Effector CD4-positive, alpha-beta T cell (primary cell): ENCODE results near the gene FILIP1L.

Source experiments
- DNase-seq: peaks from one replicate; pipeline ENCODE4 v3.0.0-alpha.2; 2020

Gene FILIP1L

GRCh38 chr3:100005665-100006393 is 108.5 kb downstream of the FILIP1L start:
- DNase-seq, result no peak

GRCh38 chr3:100004931-100005330 is 109.4 kb downstream of the FILIP1L start:
- DNase-seq, result no peak

DNA sequence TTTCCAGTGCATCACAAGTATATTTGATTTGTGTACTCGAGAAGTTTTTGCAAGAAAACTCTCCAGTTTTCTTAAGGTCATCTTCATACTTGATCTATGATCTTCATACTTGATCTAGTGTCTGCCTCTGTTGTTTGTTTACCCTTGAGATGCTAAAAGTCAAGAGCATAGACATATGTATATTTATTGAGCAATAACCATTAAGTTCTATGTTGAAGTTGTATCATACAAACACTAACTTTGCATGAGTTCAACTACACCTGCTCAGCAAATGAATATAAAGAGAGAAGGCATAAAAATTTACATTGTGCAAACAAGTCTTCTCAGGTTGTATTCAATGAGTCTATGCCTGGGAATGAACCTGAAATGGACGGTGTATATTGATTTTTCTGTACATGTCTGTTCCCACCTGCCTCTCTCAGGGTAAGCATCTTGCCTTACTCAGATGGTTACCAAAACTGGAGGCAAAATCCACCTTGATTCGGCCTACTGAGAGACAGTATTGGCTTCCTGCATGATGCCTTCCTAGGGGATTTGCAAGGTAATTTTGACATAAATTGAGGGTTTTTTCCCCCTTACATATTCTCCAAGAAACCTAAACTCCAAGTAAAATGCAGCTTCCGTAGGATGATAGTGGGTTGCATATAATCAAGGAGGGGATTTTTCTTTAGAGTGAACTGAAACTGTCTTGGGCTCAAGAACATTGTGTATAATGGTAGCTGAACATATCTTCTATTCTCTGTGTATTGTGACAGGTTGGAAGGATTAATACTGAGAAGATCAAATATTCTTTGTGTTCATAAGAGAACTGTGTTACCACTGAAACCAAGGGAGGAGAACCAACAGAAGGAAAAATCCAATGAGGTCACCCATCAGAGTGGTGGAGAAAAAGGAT is 110.4 kb downstream of the FILIP1L start:
- DNase-seq, result no peak

GRCh38 chr3:100002599-100003350 is 111.5 kb downstream of the FILIP1L start:
- no peak for DNase-seq

- DNase-seq, result no peak
Measured at GRCh38 chr3:100001526-100002270, 112.6 kb downstream of the FILIP1L start.

- DNase-seq, result no peak
Measured at GRCh38 chr3:100001083-100001482, 113.2 kb downstream of the FILIP1L start.

- no peak for DNase-seq
Measured at GRCh38 chr3:99999536-99999935, 114.8 kb downstream of the FILIP1L start.

DNA sequence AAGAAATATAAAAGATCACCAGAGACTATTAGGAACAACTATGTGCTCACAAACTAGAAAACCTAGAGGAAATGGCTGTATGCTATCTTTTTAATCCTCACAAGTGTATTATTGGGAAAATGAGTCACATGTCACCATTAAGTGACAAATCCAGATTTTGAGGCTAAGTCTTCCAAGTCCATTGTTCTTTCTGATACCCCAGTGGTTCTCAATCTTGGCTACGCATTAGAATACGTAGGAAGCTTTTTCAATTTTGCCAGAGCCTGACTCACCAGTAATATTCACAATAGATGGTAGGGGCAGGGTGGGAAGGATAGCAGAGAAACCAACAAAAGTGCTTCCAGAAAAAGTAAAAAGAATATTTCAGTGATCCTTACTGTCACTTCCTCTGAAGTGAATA is 117.0 kb downstream of the FILIP1L start:
- DNase-seq, result no peak

DNA sequence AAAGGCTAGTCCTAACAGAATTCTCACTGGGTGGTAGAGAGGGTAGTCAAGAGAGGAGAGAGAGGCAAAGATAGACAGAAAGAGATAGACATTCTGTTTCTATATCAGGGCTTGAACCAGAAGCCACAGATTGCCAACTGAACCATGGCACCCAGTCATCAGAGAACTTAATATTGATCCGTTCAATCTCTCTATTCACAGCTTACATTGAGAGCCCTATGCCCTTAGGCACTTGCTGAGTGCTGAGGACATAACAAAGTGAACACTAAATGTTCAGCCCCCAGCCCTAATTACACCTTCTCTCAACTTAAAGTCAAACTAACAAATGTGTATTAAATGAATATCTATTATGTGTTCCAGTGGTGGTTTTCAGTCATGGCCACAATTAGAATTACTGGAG is 124.1 kb downstream of the FILIP1L start:
- DNase-seq, result no peak

- no peak for DNase-seq
Measured at GRCh38 chr3:99984668-99985067, 129.6 kb downstream of the FILIP1L start.

- DNase-seq, result no peak
Measured at GRCh38 chr3:99984139-99984538, 130.2 kb downstream of the FILIP1L start.

DNA sequence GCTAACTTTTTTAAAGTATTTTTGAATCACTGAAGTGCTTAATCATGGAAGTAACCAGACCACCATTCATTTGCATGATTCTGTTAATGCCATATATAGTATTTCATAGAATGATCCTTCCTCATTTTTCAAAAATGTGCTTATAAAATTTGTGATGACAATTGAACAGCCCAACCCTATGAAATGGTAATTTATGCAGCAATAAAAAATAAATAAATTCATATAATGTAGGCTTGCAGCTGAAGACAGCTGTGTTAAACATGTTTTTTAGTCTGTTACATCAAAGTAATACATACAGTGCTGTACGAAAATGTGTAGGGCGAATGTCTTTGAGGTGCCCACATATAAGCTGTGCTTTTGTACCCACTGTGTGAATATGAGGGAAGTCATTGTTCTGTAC is 131.7 kb downstream of the FILIP1L start:
- DNase-seq, result no peak

GRCh38 chr3:99981138-99981537 is 133.2 kb downstream of the FILIP1L start:
- no peak for DNase-seq

DNA sequence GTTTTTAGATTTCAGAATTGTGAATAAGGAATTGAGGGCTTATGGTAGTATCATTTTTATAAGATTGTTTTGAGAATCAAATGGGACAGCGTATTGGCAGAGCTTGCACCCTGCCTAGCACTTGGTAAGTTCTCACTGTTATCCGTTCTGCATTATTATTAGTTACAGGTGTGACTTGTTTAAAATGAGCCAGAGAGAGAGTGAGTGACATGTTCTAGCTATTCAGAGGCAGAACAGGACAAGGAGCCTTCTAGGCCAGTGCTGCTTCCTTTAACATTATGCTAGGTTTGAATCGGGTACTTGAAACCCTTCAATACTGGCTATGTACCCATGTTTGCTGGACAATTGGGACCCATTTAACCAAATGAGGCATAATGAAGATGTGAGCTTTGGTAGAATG is 133.7 kb downstream of the FILIP1L start:
- DNase-seq, result no peak

DNA sequence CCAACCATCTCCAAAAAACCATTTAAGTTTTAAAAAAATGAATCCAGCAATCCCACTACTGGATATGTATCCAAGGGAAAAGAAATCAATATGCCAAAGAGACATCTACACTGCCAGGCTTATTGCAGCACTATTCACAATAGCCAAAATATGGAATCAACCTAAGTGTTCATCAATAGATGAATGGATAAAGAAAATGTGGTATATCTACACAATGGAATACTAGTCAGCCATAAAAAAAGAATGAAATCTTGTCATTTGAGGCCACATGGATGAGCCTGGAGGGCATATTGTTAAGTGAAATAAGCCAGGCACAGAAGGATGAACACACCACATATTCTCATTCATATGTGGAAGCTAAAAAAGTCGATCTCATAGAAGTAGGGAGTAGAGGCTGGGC is 136.1 kb downstream of the FILIP1L start:
- no peak for DNase-seq

DNA sequence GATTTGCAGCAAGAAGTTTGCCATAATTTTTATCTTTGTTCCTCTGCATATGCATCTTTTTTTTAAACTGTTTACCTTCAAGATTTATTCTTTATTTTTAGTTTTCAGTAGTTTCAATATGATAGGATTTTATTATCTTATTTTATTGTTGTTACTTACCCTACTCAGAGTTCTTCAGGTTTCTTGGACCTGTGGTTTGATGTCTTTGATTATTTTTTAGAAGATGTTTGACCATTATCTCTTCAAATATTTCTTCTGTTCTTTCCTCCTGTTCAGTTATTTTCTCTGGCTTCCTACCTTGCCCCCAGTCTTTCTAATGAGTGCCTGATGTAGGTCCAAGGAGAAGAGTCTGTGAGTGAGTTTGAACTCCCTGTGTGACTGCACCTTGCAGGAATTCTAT is 137.7 kb downstream of the FILIP1L start:
- DNase-seq, result no peak

GRCh38 chr3:99974989-99975388 is 139.3 kb downstream of the FILIP1L start:
- DNase-seq, result no peak

DNA sequence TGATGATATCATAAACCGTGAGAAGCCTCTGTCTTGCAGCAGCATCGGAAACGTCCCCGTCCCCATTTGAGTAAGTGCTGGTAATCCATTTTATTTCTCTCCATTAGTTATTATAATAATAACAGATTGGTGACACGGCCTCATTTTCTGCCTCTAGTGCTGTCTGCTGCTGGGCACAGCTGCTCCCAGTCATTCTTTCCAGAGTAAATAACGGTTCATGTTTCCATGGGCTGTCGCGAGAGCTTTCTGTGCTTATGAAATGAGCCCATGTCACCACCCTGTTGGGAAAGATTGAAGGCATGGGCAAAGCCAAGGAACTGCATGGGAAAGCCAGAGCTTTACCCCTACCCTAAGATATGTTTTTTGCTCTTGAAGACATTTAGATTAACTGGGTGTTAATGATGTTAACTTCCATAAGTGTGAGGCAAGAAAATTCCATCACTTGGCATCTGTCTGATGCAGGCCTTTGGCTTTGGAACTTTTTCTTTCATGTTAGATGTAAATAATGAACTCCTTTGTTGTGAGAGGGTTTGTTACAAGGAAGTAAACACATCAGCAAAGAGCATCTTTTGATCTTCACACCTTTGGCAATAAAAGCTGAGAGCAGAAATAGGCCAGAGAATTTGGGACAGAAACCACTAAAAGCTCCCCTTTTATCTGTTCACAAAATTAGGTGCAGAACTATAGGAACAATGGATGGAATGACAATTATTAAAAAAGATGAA is 141.8 kb downstream of the FILIP1L start:
- DNase-seq, result no peak

GRCh38 chr3:99971761-99972160 is 142.5 kb downstream of the FILIP1L start:
- DNase-seq, result no peak

GRCh38 chr3:99970198-99970597 is 144.1 kb downstream of the FILIP1L start:
- no peak for DNase-seq

- no peak for DNase-seq
Measured at GRCh38 chr3:99969136-99969535, 145.2 kb downstream of the FILIP1L start.

- no peak for DNase-seq
Measured at GRCh38 chr3:99967796-99968195, 146.5 kb downstream of the FILIP1L start.
